ENCODE results near the gene SEMA4B.

SEMA4B gene

DNA sequence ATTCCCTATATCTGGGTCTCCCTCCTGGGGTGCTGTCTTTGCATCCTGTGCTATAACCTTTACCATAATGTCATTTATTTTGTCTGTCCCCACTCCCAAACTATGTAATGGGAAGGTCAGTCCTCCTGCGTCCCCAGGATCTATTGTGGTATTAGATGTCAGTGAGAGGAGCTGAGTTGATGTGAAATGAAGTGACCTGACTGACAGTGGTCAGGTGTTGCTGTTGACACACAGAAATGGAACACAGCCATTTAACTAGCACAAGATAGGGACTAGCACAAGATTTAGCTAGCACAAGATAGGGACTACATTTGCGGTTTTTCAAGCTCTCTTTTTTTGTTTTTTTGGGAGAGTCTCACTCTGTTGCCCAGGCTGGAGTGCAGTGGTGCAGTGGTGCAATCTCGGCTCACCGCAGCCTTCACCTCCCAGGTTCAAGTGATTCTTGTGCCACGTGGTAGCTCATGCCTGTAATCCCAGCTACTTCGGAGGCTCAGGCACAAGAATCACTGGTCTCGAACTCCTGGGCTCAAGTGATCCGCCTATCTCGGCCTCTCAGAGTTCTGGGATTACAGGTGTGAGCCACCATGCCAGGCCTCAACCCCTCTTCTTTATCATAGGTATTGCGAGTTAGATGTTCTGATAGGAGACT lies 69.5 kb downstream of the SEMA4B start:
- TF ChIP-seq CREB1 (IDR thresholded peaks at IDR 0.05; ENCODE audit: low read depth), result no peak
- TF ChIP-seq NFIC (IDR thresholded peaks at IDR 0.05), result no peak
- no peak for TF ChIP-seq CEBPB (IDR thresholded peaks at IDR 0.05)
- no peak for TF ChIP-seq TCF12 (IDR thresholded peaks at IDR 0.05; ENCODE audit: low read depth)

DNA sequence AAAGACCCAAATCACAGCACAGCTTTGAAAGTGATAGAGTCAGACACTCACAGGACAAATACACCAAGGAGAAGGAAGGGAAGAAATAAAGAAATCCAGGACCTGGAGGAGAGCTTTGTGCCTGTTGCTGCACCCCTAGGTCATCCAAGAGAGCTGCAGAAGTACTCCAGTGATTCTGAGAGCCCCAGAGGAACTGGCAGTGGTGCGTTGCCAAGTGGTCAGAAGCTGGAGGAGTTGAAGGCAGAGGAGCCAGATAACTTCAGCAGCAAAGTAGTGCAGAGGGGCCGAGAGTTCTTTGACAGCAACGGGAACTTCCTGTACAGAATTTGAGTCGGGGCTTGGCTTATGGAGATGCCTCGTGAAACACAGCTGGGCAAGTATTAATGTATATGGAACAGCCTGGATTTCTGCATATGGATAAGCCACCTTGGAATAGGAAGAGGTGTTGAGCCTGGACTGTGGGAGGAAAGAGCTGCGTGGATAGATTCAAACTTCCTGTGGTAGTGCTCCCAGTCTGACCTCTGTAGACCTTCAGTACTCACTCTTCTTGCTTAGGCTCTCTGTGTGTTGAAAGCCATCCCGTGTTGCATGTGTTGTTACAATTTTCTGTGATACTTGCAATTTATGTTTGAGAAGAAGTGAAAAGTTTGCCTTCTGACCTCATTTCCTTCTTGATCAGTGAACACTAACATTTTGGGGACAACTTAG lies 70.5 kb downstream of the SEMA4B start:
- TF ChIP-seq EGR1 (IDR thresholded peaks at IDR 0.05) (no peak), TEAD4 (IDR thresholded peaks at IDR 0.05) (no peak), EP300 (IDR thresholded peaks at IDR 0.05; ENCODE audit: borderline replicate concordance) (no peak), TAF1 (IDR thresholded peaks at IDR 0.05; ENCODE audit: low read depth) (no peak), ZBTB7A (IDR thresholded peaks at IDR 0.05; ENCODE audit: low read depth) (no peak), TCF12 (IDR thresholded peaks at IDR 0.05; ENCODE audit: low read depth) (no peak), FOXM1 (IDR thresholded peaks at IDR 0.05; ENCODE audit: borderline replicate concordance, low read depth) (no peak), CREB1 (IDR thresholded peaks at IDR 0.05; ENCODE audit: low read depth) (no peak), CEBPB (IDR thresholded peaks at IDR 0.05) (no peak), NFIC (IDR thresholded peaks at IDR 0.05) (no peak), RAD21 (IDR thresholded peaks at IDR 0.05; ENCODE audit: low read depth) (no peak), YY1 (IDR thresholded peaks at IDR 0.05; ENCODE audit: low read depth) (no peak)
- TF ChIP-seq, protein P1, sequence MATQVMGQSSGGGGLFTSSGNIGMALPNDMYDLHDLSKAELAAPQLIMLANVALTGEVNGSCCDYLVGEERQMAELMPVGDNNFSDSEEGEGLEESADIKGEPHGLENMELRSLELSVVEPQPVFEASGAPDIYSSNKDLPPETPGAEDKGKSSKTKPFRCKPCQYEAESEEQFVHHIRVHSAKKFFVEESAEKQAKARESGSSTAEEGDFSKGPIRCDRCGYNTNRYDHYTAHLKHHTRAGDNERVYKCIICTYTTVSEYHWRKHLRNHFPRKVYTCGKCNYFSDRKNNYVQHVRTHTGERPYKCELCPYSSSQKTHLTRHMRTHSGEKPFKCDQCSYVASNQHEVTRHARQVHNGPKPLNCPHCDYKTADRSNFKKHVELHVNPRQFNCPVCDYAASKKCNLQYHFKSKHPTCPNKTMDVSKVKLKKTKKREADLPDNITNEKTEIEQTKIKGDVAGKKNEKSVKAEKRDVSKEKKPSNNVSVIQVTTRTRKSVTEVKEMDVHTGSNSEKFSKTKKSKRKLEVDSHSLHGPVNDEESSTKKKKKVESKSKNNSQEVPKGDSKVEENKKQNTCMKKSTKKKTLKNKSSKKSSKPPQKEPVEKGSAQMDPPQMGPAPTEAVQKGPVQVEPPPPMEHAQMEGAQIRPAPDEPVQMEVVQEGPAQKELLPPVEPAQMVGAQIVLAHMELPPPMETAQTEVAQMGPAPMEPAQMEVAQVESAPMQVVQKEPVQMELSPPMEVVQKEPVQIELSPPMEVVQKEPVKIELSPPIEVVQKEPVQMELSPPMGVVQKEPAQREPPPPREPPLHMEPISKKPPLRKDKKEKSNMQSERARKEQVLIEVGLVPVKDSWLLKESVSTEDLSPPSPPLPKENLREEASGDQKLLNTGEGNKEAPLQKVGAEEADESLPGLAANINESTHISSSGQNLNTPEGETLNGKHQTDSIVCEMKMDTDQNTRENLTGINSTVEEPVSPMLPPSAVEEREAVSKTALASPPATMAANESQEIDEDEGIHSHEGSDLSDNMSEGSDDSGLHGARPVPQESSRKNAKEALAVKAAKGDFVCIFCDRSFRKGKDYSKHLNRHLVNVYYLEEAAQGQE (IDR thresholded peaks at IDR 0.05; ENCODE audit: low read depth), result no peak
- TF ChIP-seq, protein P2, sequence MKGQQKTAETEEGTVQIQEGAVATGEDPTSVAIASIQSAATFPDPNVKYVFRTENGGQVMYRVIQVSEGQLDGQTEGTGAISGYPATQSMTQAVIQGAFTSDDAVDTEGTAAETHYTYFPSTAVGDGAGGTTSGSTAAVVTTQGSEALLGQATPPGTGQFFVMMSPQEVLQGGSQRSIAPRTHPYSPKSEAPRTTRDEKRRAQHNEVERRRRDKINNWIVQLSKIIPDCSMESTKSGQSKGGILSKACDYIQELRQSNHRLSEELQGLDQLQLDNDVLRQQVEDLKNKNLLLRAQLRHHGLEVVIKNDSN (IDR thresholded peaks at IDR 0.05), result no peak
- TF ChIP-seq, protein P3, sequence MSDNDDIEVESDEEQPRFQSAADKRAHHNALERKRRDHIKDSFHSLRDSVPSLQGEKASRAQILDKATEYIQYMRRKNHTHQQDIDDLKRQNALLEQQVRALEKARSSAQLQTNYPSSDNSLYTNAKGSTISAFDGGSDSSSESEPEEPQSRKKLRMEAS (IDR thresholded peaks at IDR 0.05), result no peak
